Thoracic aorta (tissue), 2 donors: ENCODE data around the gene ADAM29. TPM values are rescaled to one million over a fixed set of nuclear protein-coding genes. Genes with fewer than 3 reads are reported as not detected.
"Not testable (repeated sequence)": the region's sequence is repeated elsewhere in the genome, so short reads cannot be mapped to it uniquely, and the experiment has no call there.

ENCODE experiments used
- ATAC-seq: fragments of 150-250 bp; one replicate; pipeline ENCODE4 v1.8.0; 2017; ENCODE audit warnings: low read depth; ENCODE audit not compliant: insufficient number of reproducible peaks, low FRiP score
- DNase-seq: peaks from one replicate; pipeline ENCODE4 v3.0.0-alpha.2; 2020; ENCODE audit warnings: low spot score
- H3K27ac ChIP-seq, 2 donors: fragments of 200-600 bp; sonication (generic); 1 replicate in 1 of 2; 2 replicates in 1 of 2; pipeline ENCODE4 v1.5.1; 2016; ENCODE audit warnings: mild to moderate bottlenecking in 2 of 2, moderate library complexity in 2 of 2
- H3K27me3 ChIP-seq: fragments of 200-600 bp; sonication (generic); replicated peaks from 2 replicates; pipeline ENCODE4 v1.6.0; 2016; ENCODE audit warnings: mild to moderate bottlenecking; ENCODE audit not compliant: insufficient read depth
- H3K36me3 ChIP-seq: fragments of 200-600 bp; sonication (generic); one replicate; pipeline ENCODE4 v1.5.1; 2016
- H3K4me1 ChIP-seq, 2 donors: fragments of 200-600 bp; sonication (generic); 1 replicate in 1 of 2; 2 replicates in 1 of 2; pipeline versions ENCODE4 v1.5.1 to v1.6.0; 2016; ENCODE audit warnings: low read depth in 2 of 2, mild to moderate bottlenecking in 1 of 2; ENCODE audit not compliant: control insufficient read depth in 1 of 2
- H3K4me3 ChIP-seq: fragments of 200-600 bp; sonication (generic); 2 replicates; pipeline ENCODE4 v1.5.1; 2016; ENCODE audit warnings: mild to moderate bottlenecking
- H3K9me3 ChIP-seq: fragments of 200-600 bp; sonication (generic); 2 replicates; pipeline ENCODE4 v1.5.1; 2016
- CTCF ChIP-seq: fragments of 200-600 bp; sonication (generic); IDR thresholded peaks from one replicate; pipeline ENCODE4 v1.5.1; 2019; ENCODE audit warnings: antibody characterized with exemption
- total RNA-seq, 2 donors: library from RNA; depleted of rRNA; stranded (reverse); fragments of >200 nt; gene quantifications; one replicate each; pipeline versions ENCODE4 v1.1.0 to v1.2.3, GENCODE V29; 2016

Gene ADAM29
- total RNA-seq: not detected

- H3K27me3 ChIP-seq: no peaks in the 10 kb centered on the region
- no peak for DNase-seq
- no peak within 1 kb of the TSS for H3K4me3 ChIP-seq
- ATAC-seq: no peak
- no peaks in the 10 kb centered on the region for H3K36me3 ChIP-seq
- no peaks in the 10 kb centered on the region for H3K9me3 ChIP-seq
- no peak within 1 kb of the TSS for H3K27ac ChIP-seq
- no peaks in the 10 kb centered on the region for H3K4me1 ChIP-seq
- TF ChIP-seq CTCF: no peak
Observed at GRCh38 chr4:174918058-174918457, at the start of gene ADAM29. TSS of gene ADAM29 (plus strand) at chr4:174918358. CDS start at chr4:174975526, 57,168 bp downstream.

- H3K4me1 ChIP-seq: no peaks in the 10 kb centered on the region
- no peak for TF ChIP-seq CTCF
- no peak overlapping the region for H3K4me3 ChIP-seq
- ATAC-seq (no peak), DNase-seq (no peak)
- no peak overlapping the region for H3K27ac ChIP-seq
- no peaks in the 10 kb centered on the region for H3K36me3 ChIP-seq
- H3K27me3 ChIP-seq: no peaks in the 10 kb centered on the region
- no peaks in the 10 kb centered on the region for H3K9me3 ChIP-seq
Observed at GRCh38 chr4:174869339-174869738, 48.8 kb upstream of the ADAM29 start.

- no peaks in the 10 kb centered on the region for H3K27me3 ChIP-seq
- H3K27ac ChIP-seq: no peak overlapping the region
- no peak for ATAC-seq
Observed at GRCh38 chr4:174870311-174870710, 47.8 kb upstream of the ADAM29 start.

GRCh38 chr4:174871407-174871806, 46.8 kb upstream of the ADAM29 start:
- DNase-seq (no peak), ATAC-seq (no peak)
- no peaks in the 10 kb centered on the region for H3K27me3 ChIP-seq
- TF ChIP-seq CTCF: no peak
- no peak overlapping the region for H3K27ac ChIP-seq
- H3K9me3 ChIP-seq: no peaks in the 10 kb centered on the region
- H3K4me1 ChIP-seq: no peaks in the 10 kb centered on the region
- H3K4me3 ChIP-seq: no peak overlapping the region
- no peaks in the 10 kb centered on the region for H3K36me3 ChIP-seq

More at GRCh38 chr4:174870311-174870710, 47.8 kb upstream of the ADAM29 start:
- Histone ChIP-seq H3K4me1 (no peaks in the 10 kb centered on the region), H3K4me3 (no peak overlapping the region), H3K9me3 (no peaks in the 10 kb centered on the region), H3K36me3 (no peaks in the 10 kb centered on the region)
- no peak for DNase-seq
- no peak for TF ChIP-seq CTCF

GRCh38 chr4:174873146-174873545, 45.0 kb upstream of the ADAM29 start:
- DNase-seq, H3K27me3 ChIP-seq, ATAC-seq, H3K4me3 ChIP-seq, H3K4me1 ChIP-seq, H3K27ac ChIP-seq, H3K36me3 ChIP-seq, H3K9me3 ChIP-seq: not testable (repeated sequence)

- no peaks in the 10 kb centered on the region for H3K9me3 ChIP-seq
- H3K27me3 ChIP-seq: no peaks in the 10 kb centered on the region
- DNase-seq: no peak
- no peaks in the 10 kb centered on the region for H3K36me3 ChIP-seq
- H3K4me3 ChIP-seq: no peak overlapping the region
- no peak for ATAC-seq
- no peak for TF ChIP-seq CTCF
- no peak overlapping the region for H3K27ac ChIP-seq
- no peaks in the 10 kb centered on the region for H3K4me1 ChIP-seq
Observed at GRCh38 chr4:174873931-174874330, 44.2 kb upstream of the ADAM29 start.
